GM23338 (cell line): ENCODE results near the gene C2CD4B. TPM values are rescaled to one million over a fixed set of nuclear protein-coding genes. Genes with fewer than 3 reads are reported as not detected.

Experiments
- ATAC-seq: fragments of 200-7000 bp; cut with Tn5 transposase; 3 replicates; pipeline ENCODE4 v1.9.1; 2020
- DNase-seq: peaks from one replicate; pipeline ENCODE4 v3.0.0-alpha.2; 2015; ENCODE audit warnings: low spot score
- H2AFZ ChIP-seq: fragments of 200-600 bp; sonication (generic); 2 replicates; pipeline ENCODE4 v1.8.0; 2016; ENCODE audit warnings: antibody characterized with exemption, mild to moderate bottlenecking, moderate library complexity
- H3F3A ChIP-seq: fragments of 200-600 bp; sonication (generic); replicated peaks from 2 replicates; pipeline ENCODE4 v1.8.0; 2017; ENCODE audit warnings: antibody characterized with exemption, mixed run types, low read depth
- H3K27ac ChIP-seq: fragments of 200-600 bp; sonication (generic); 2 replicates; pipeline ENCODE4 v1.6.1; 2016; ENCODE audit warnings: low read depth
- H3K27me3 ChIP-seq: fragments of 200-600 bp; sonication (generic); 2 replicates; pipeline ENCODE4 v1.8.0; 2016; ENCODE audit warnings: mild to moderate bottlenecking, mixed run types, moderate library complexity; ENCODE audit not compliant: insufficient read depth
- H3K36me3 ChIP-seq: fragments of 200-600 bp; sonication (generic); 2 replicates; pipeline ENCODE4 v1.8.0; 2016; ENCODE audit warnings: mild to moderate bottlenecking; ENCODE audit not compliant: insufficient read depth
- H3K4me1 ChIP-seq: fragments of 200-600 bp; sonication (generic); 2 replicates; pipeline ENCODE4 v1.8.0; 2016; ENCODE audit warnings: mild to moderate bottlenecking, moderate library complexity; ENCODE audit not compliant: insufficient read depth
- H3K4me2 ChIP-seq: fragments of 200-600 bp; sonication (generic); 2 replicates; pipeline ENCODE4 v1.7.1; 2017; ENCODE audit warnings: mixed run types
- H3K4me3 ChIP-seq: fragments of 200-600 bp; sonication (generic); 2 replicates; pipeline ENCODE4 v1.6.1; 2016; ENCODE audit warnings: mixed run types
- H3K79me2 ChIP-seq: fragments of 200-600 bp; sonication (generic); replicated peaks from 2 replicates; pipeline ENCODE4 v1.8.0; 2017; ENCODE audit warnings: mild to moderate bottlenecking; ENCODE audit not compliant: insufficient read depth
- H3K9me2 ChIP-seq: fragments of 200-600 bp; sonication (generic); 2 replicates; pipeline ENCODE4 v1.8.0; 2017; ENCODE audit not compliant: insufficient read depth
- H4K20me1 ChIP-seq: fragments of 200-600 bp; sonication (generic); replicated peaks from 2 replicates; pipeline ENCODE4 v1.8.0; 2017; ENCODE audit warnings: mild to moderate bottlenecking; ENCODE audit not compliant: insufficient read depth
- H3K27ac Mint-ChIP-seq: 2 replicates; pipeline ENCODE4 v1.8.0; 2020; ENCODE audit warnings: inconsistent platforms, mild to moderate bottlenecking, moderate library complexity, mixed read lengths
- H3K27me3 Mint-ChIP-seq: 3 replicates; pipeline ENCODE4 v1.8.0; 2022; ENCODE audit warnings: low read depth, mild to moderate bottlenecking, moderate library complexity, mixed read lengths, inconsistent platforms; ENCODE audit not compliant: insufficient read depth, poor library complexity
- H3K36me3 Mint-ChIP-seq: 3 replicates; pipeline ENCODE4 v1.8.0; 2021; ENCODE audit warnings: low read depth, mild to moderate bottlenecking, inconsistent platforms, moderate library complexity, mixed read lengths
- H3K4me1 Mint-ChIP-seq: 3 replicates; pipeline ENCODE4 v1.8.0; 2020; ENCODE audit warnings: mild to moderate bottlenecking, inconsistent platforms, mixed read lengths
- H3K4me3 Mint-ChIP-seq: 3 replicates; pipeline ENCODE4 v1.8.0; 2021; ENCODE audit warnings: moderate library complexity, mild to moderate bottlenecking, inconsistent platforms, mixed read lengths
- H3K9me3 Mint-ChIP-seq: 3 replicates; pipeline ENCODE4 v1.8.0; 2020; ENCODE audit warnings: moderate library complexity, mild to moderate bottlenecking, inconsistent platforms, mixed read lengths
- CREB1 ChIP-seq: fragments of 250-450 bp; sonication (Bioruptor Pico); IDR thresholded peaks from 2 replicates; pipeline ENCODE4 v1.5.0; 2020; ENCODE audit warnings: low read depth, mild to moderate bottlenecking, moderate library complexity
- EZH2 ChIP-seq: fragments of 200-600 bp; sonication (generic); IDR thresholded peaks from one replicate; pipeline ENCODE4 v1.8.0; 2017; ENCODE audit warnings: antibody characterized with exemption, mild to moderate bottlenecking, low read depth; ENCODE audit not compliant: unreplicated experiment
- EZH2phosphoT487 ChIP-seq: fragments of 200-600 bp; sonication (generic); IDR thresholded peaks from one replicate; pipeline ENCODE4 v1.8.1; 2018; ENCODE audit warnings: antibody characterized with exemption; ENCODE audit not compliant: unreplicated experiment
- JUNB ChIP-seq: IDR thresholded peaks from one replicate; pipeline ENCODE4 v1.6.1; 2016; ENCODE audit warnings: antibody characterized with exemption; ENCODE audit not compliant: unreplicated experiment
- NANOG ChIP-seq: IDR thresholded peaks from 2 replicates; pipeline ENCODE4 v1.6.1; 2016; ENCODE audit warnings: antibody characterized with exemption, borderline replicate concordance
- POLR2AphosphoS5 ChIP-seq: IDR thresholded peaks from 2 replicates; pipeline ENCODE4 v1.6.1; 2016; ENCODE audit warnings: antibody characterized with exemption, low read depth
- ZNF114 ChIP-seq: fragments of 250-450 bp; sonication (Bioruptor Pico); IDR thresholded peaks from 2 replicates; pipeline ENCODE4 v1.5.0; 2020; ENCODE audit warnings: mild to moderate bottlenecking, moderate library complexity
- polyA plus RNA-seq: library from polyadenylated mRNA; unstranded; fragments of >200 nt; fragmentation: Nextera tagmentation; extraction: Ambion mirVana; gene quantifications from 2 replicates; pipeline ENCODE4 v1.2.1, GENCODE V29; 2016
- total RNA-seq: library from RNA; depleted of rRNA; stranded (reverse); fragments of >200 nt; shearing (Covaris generic); gene quantifications from 2 replicates; pipeline ENCODE4 v1.2.3, GENCODE V29; 2014
- TF ChIP-seq, protein P1 (sequence below): IDR thresholded peaks from one replicate; pipeline ENCODE4 v1.6.1; 2018; ENCODE audit warnings: antibody characterized with exemption; ENCODE audit not compliant: unreplicated experiment
- TF ChIP-seq, protein P2 (sequence below), 2 experiments: fragments of 200-600 bp in 1 of 2; sonication (generic) in 1 of 2; conservative IDR thresholded peaks; 2 replicates each; pipeline versions ENCODE4 v1.5.1 to v1.6.1; 2016 to 2017; ENCODE audit warnings: antibody characterized with exemption in 2 of 2, low read depth in 2 of 2, mild to moderate bottlenecking in 2 of 2, moderate library complexity in 1 of 2
- TF ChIP-seq, protein P3 (sequence below): fragments of 250-450 bp; sonication (Bioruptor Pico); IDR thresholded peaks from 2 replicates; pipeline ENCODE4 v1.5.0; 2020; ENCODE audit warnings: mild to moderate bottlenecking, moderate library complexity

The C2CD4B gene
- total and polyA plus RNA-seq, 2 experiments from 2014 or later: 1.5 TPM; not detected in 1

DNA sequence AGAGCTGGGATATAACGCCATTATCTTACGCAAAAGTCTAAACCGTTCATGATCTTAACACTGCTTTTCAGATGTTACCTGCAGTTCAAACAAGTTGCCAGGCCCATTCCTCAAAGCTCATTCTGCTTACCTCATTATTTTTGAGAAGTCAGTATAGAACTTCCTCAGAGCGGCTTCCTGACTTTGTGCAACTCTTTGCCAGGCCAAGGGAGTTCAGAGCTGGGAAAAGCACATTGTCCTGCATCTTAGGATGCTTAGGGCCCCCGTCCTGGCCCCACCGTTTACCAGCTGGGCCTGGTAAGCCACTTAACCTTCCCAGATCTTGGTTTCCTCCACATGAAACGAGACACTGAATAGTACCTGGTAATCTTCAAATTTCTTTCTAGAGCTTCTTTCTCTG, 6.8 kb upstream of the C2CD4B start:
- H3K9me2 ChIP-seq: peaks cover 2% of the 10 kb centered on the region

More for the DNA sequence above, 6.8 kb upstream of the C2CD4B start:
- DNase-seq (no peak), ATAC-seq (no peak)
- Histone ChIP-seq H4K20me1 (no peaks in the 10 kb centered on the region), H3K36me3 (no peaks in the 10 kb centered on the region), H3K27me3 (peaks cover 3% of the 10 kb centered on the region), H3K27ac (no peak overlapping the region), H3K4me1 (no peaks in the 10 kb centered on the region), H3K4me2 (no peak overlapping the region), H3K79me2 (no peaks in the 10 kb centered on the region), H2AFZ (no peak overlapping the region), H3K4me3 (no peak overlapping the region), H3F3A (no peaks in the 10 kb centered on the region)
- no peaks in the 10 kb centered on the region; the same call in 2 of the 3 replicates for H3K9me3 Mint-ChIP-seq
- peaks cover 2% of the 10 kb centered on the region for H3K27me3 Mint-ChIP-seq
- TF ChIP-seq EZH2phosphoT487 (no peak), JUNB (no peak), NANOG (no peak), CREB1 (CRISPR knock-in tag) (no peak), ZNF114 (no peak), EZH2 (no peak), POLR2AphosphoS5 (no peak)
- TF ChIP-seq, protein P1, sequence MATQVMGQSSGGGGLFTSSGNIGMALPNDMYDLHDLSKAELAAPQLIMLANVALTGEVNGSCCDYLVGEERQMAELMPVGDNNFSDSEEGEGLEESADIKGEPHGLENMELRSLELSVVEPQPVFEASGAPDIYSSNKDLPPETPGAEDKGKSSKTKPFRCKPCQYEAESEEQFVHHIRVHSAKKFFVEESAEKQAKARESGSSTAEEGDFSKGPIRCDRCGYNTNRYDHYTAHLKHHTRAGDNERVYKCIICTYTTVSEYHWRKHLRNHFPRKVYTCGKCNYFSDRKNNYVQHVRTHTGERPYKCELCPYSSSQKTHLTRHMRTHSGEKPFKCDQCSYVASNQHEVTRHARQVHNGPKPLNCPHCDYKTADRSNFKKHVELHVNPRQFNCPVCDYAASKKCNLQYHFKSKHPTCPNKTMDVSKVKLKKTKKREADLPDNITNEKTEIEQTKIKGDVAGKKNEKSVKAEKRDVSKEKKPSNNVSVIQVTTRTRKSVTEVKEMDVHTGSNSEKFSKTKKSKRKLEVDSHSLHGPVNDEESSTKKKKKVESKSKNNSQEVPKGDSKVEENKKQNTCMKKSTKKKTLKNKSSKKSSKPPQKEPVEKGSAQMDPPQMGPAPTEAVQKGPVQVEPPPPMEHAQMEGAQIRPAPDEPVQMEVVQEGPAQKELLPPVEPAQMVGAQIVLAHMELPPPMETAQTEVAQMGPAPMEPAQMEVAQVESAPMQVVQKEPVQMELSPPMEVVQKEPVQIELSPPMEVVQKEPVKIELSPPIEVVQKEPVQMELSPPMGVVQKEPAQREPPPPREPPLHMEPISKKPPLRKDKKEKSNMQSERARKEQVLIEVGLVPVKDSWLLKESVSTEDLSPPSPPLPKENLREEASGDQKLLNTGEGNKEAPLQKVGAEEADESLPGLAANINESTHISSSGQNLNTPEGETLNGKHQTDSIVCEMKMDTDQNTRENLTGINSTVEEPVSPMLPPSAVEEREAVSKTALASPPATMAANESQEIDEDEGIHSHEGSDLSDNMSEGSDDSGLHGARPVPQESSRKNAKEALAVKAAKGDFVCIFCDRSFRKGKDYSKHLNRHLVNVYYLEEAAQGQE: no peak
- TF ChIP-seq, protein P2, sequence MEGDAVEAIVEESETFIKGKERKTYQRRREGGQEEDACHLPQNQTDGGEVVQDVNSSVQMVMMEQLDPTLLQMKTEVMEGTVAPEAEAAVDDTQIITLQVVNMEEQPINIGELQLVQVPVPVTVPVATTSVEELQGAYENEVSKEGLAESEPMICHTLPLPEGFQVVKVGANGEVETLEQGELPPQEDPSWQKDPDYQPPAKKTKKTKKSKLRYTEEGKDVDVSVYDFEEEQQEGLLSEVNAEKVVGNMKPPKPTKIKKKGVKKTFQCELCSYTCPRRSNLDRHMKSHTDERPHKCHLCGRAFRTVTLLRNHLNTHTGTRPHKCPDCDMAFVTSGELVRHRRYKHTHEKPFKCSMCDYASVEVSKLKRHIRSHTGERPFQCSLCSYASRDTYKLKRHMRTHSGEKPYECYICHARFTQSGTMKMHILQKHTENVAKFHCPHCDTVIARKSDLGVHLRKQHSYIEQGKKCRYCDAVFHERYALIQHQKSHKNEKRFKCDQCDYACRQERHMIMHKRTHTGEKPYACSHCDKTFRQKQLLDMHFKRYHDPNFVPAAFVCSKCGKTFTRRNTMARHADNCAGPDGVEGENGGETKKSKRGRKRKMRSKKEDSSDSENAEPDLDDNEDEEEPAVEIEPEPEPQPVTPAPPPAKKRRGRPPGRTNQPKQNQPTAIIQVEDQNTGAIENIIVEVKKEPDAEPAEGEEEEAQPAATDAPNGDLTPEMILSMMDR (conservative IDR thresholded peaks at IDR 0.05; ENCODE audit: low read depth in 2 of 2): no peak
- TF ChIP-seq, protein P3, sequence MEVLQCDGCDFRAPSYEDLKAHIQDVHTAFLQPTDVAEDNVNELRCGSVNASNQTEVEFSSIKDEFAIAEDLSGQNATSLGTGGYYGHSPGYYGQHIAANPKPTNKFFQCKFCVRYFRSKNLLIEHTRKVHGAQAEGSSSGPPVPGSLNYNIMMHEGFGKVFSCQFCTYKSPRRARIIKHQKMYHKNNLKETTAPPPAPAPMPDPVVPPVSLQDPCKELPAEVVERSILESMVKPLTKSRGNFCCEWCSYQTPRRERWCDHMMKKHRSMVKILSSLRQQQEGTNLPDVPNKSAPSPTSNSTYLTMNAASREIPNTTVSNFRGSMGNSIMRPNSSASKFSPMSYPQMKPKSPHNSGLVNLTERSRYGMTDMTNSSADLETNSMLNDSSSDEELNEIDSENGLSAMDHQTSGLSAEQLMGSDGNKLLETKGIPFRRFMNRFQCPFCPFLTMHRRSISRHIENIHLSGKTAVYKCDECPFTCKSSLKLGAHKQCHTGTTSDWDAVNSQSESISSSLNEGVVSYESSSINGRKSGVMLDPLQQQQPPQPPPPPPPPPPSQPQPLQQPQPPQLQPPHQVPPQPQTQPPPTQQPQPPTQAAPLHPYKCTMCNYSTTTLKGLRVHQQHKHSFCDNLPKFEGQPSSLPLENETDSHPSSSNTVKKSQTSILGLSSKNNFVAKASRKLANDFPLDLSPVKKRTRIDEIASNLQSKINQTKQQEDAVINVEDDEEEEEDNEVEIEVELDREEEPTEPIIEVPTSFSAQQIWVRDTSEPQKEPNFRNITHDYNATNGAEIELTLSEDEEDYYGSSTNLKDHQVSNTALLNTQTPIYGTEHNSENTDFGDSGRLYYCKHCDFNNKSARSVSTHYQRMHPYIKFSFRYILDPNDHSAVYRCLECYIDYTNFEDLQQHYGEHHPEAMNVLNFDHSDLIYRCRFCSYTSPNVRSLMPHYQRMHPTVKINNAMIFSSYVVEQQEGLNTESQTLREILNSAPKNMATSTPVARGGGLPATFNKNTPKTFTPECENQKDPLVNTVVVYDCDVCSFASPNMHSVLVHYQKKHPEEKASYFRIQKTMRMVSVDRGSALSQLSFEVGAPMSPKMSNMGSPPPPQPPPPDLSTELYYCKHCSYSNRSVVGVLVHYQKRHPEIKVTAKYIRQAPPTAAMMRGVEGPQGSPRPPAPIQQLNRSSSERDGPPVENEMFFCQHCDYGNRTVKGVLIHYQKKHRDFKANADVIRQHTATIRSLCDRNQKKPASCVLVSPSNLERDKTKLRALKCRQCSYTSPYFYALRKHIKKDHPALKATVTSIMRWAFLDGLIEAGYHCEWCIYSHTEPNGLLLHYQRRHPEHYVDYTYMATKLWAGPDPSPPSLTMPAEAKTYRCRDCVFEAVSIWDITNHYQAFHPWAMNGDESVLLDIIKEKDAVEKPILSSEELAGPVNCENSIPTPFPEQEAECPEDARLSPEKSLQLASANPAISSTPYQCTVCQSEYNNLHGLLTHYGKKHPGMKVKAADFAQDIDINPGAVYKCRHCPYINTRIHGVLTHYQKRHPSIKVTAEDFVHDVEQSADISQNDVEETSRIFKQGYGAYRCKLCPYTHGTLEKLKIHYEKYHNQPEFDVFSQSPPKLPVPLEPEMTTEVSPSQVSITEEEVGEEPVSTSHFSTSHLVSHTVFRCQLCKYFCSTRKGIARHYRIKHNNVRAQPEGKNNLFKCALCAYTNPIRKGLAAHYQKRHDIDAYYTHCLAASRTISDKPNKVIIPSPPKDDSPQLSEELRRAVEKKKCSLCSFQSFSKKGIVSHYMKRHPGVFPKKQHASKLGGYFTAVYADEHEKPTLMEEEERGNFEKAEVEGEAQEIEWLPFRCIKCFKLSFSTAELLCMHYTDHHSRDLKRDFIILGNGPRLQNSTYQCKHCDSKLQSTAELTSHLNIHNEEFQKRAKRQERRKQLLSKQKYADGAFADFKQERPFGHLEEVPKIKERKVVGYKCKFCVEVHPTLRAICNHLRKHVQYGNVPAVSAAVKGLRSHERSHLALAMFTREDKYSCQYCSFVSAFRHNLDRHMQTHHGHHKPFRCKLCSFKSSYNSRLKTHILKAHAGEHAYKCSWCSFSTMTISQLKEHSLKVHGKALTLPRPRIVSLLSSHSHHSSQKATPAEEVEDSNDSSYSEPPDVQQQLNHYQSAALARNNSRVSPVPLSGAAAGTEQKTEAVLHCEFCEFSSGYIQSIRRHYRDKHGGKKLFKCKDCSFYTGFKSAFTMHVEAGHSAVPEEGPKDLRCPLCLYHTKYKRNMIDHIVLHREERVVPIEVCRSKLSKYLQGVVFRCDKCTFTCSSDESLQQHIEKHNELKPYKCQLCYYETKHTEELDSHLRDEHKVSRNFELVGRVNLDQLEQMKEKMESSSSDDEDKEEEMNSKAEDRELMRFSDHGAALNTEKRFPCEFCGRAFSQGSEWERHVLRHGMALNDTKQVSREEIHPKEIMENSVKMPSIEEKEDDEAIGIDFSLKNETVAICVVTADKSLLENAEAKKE: no peak
- no peak overlapping the region for H3K4me3 Mint-ChIP-seq
- no peak overlapping the region for H3K27ac Mint-ChIP-seq
- H3K36me3 Mint-ChIP-seq: no peaks in the 10 kb centered on the region
- H3K4me1 Mint-ChIP-seq: peaks cover 6% of the 10 kb centered on the region; the same call in 2 of the 3 replicates
